NOMO-1 treated with DMSO at 0.1 percent for 48 hours (cell line): Measurements from ENCODE around the gene MAP3K6.

Experiments
- DNase-seq: peaks from one replicate; lab custom pipeline; 2025; ENCODE audit not compliant: unreplicated experiment; lab: John Stamatoyannopoulos, UW

MAP3K6 gene

GRCh38 chr1:27341525-27342252 lies 25.1 kb downstream of the MAP3K6 start, which contains the start of gene SYTL1:
TSS of gene SYTL1 (plus strand) at chr1:27342022. CDS start at chr1:27345335, 3,313 bp downstream.
- DNase-seq = peak; percentile 84

GRCh38 chr1:27339213-27339612 lies 27.5 kb downstream of the MAP3K6 start:
- DNase-seq = peak; percentile 18

GRCh38 chr1:27338751-27339150 lies 28.0 kb downstream of the MAP3K6 start:
- no peak for DNase-seq

GRCh38 chr1:27336756-27337155 lies 30.0 kb downstream of the MAP3K6 start:
- no peak for DNase-seq

- no peak for DNase-seq
Measured at GRCh38 chr1:27335506-27336422, 31.0 kb downstream of the MAP3K6 start.

- DNase-seq = no peak
Measured at GRCh38 chr1:27333717-27334279, 33.0 kb downstream of the MAP3K6 start.

GRCh38 chr1:27332536-27333281 lies 34.1 kb downstream of the MAP3K6 start:
- DNase-seq = peak; percentile 32

- DNase-seq = no peak
Measured at GRCh38 chr1:27331922-27332321, 34.8 kb downstream of the MAP3K6 start.

GRCh38 chr1:27331426-27331825 lies 35.3 kb downstream of the MAP3K6 start:
- DNase-seq = no peak

GRCh38 chr1:27330786-27331185 lies 36.0 kb downstream of the MAP3K6 start:
- DNase-seq = no peak

- DNase-seq = no peak
Measured at GRCh38 chr1:27327964-27328363, 38.8 kb downstream of the MAP3K6 start.

GRCh38 chr1:27325286-27325685 lies 41.5 kb downstream of the MAP3K6 start:
- DNase-seq = no peak

- no peak for DNase-seq
Measured at GRCh38 chr1:27322569-27323240, 44.1 kb downstream of the MAP3K6 start.

GRCh38 chr1:27321813-27322568 lies 44.8 kb downstream of the MAP3K6 start, which contains the start of gene TMEM222:
TSS of gene TMEM222 (plus strand) at chr1:27322163. CDS start at chr1:27322198, 35 bp downstream.
- peak; percentile 98 for DNase-seq

GRCh38 chr1:27318596-27318995 lies 48.2 kb downstream of the MAP3K6 start:
- DNase-seq = no peak

GRCh38 chr1:27318136-27318535 lies 48.6 kb downstream of the MAP3K6 start:
- DNase-seq = no peak

- DNase-seq = no peak
Measured at GRCh38 chr1:27316860-27317259, 49.9 kb downstream of the MAP3K6 start.

GRCh38 chr1:27314737-27315136 lies 52.0 kb downstream of the MAP3K6 start:
- DNase-seq = no peak

GRCh38 chr1:27314169-27314568 lies 52.6 kb downstream of the MAP3K6 start:
- DNase-seq = no peak
